KOPT-K1 (cell line): ENCODE measurements around the gene MSH3.

ENCODE experiments used
- H3K27ac ChIP-seq: fragments of 200-600 bp; sonication (generic); 2 replicates; pipeline ENCODE4 v1.5.1; 2016; ENCODE audit warnings: antibody characterized with exemption, mild to moderate bottlenecking, low read depth, low read length; ENCODE audit not compliant: poor library complexity, severe bottlenecking
- H3K36me3 ChIP-seq: fragments of 200-600 bp; sonication (generic); 2 replicates; pipeline ENCODE4 v1.5.1; 2017; ENCODE audit warnings: antibody characterized with exemption, mild to moderate bottlenecking, low read length, moderate library complexity; ENCODE audit not compliant: insufficient read depth
- H3K9me3 ChIP-seq: fragments of 200-600 bp; sonication (generic); 2 replicates; pipeline ENCODE4 v1.5.1; 2017; ENCODE audit warnings: antibody characterized with exemption, low read length, mild to moderate bottlenecking; ENCODE audit not compliant: insufficient read depth, poor library complexity, severe bottlenecking

The MSH3 gene

DNA sequence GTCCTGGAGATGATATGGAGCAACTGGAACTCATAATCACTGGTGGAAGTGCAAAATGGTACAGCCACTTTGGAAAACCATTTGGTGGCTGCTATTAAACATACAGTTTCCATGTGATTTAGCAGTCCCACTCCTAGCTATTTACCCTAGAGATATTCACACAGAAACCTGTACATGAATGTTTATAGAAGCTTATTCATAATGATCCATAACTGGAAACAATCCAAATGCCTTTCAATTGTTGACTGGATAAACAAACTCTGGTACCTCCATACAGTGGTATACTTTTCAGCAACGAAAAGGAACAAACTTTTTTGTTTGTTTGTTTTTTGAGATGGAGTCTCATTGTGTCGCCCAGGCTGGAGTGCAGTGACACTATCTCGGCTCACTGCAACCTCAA is 258.0 kb downstream of the MSH3 start:
- H3K27ac ChIP-seq, result no peak overlapping the region
- peaks cover 8% of the 10 kb centered on the region for H3K9me3 ChIP-seq
- H3K36me3 ChIP-seq, result no peaks in the 10 kb centered on the region

DNA sequence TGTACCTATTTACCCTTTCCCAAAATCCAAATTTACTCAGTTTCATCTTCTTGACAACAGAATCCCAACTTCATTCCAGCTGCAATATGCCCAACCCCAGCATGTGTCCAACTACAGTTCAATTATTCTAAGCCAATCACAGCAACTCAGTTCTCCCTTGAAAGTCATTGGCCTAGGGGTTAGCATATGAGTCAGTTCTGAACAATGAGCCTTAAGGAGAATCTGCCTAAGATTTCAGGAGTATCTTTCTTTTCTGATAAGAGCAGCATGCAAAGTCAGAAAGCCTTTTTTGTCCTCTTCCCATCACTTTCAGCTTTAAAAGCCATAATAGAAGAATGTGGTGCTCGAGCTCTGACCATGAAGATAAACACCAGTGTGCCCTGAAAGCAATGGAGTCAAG is 261.3 kb downstream of the MSH3 start:
- Histone ChIP-seq H3K27ac (no peak overlapping the region), H3K36me3 (no peaks in the 10 kb centered on the region), H3K9me3 (peaks cover 8% of the 10 kb centered on the region)

- Histone ChIP-seq H3K9me3 (peaks cover 8% of the 10 kb centered on the region), H3K36me3 (no peaks in the 10 kb centered on the region), H3K27ac (no peak overlapping the region)
Observed at GRCh38 chr5:80916676-80917075, 262.2 kb downstream of the MSH3 start.

DNA sequence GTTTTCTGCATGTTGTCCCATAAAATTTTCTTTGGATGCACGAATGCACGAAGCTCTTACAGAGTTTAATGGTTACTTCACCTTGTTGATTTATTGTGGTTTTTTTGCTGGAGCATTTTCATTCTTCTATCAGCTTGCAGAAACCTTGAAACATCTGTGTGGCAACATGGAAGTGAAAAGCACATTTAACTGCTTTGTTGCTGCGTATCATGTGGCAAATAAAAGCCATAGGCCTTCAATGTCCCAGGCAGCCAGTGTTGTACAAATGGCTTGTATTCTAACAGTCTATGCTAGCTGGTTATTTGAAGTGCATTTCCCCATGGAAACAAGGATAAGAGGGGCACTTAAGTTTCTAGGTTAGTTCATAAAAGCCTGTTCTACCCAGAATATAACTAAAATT is 263.2 kb downstream of the MSH3 start:
- Histone ChIP-seq H3K9me3 (peaks cover 3% of the 10 kb centered on the region), H3K27ac (no peak overlapping the region), H3K36me3 (no peaks in the 10 kb centered on the region)

DNA sequence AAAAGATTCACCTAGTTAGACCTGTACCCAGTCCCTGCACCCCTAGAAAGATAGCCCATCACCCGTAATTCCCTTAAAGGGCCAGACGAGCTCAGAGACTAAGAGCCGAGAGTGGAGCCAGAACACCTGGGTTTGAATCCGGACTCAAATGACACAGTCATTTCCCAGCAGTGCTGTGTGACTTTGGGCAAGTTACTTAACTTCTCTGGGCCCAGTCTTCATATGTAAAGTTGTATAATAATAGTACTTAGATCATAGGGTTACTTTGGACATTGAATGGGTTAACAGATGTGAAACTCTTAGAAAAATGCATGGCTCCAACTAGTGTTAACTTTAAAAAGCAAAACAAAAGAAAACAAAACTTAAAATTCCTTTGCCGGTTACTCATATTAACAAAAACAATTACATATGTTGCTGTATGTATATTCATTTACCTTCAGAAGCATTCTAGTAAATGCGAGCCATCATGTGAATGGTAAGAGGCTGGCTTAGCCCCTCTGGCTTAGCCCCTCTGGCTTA is 265.3 kb downstream of the MSH3 start:
- no peaks in the 10 kb centered on the region for H3K9me3 ChIP-seq
- H3K36me3 ChIP-seq, result no peaks in the 10 kb centered on the region
- no peak overlapping the region for H3K27ac ChIP-seq

DNA sequence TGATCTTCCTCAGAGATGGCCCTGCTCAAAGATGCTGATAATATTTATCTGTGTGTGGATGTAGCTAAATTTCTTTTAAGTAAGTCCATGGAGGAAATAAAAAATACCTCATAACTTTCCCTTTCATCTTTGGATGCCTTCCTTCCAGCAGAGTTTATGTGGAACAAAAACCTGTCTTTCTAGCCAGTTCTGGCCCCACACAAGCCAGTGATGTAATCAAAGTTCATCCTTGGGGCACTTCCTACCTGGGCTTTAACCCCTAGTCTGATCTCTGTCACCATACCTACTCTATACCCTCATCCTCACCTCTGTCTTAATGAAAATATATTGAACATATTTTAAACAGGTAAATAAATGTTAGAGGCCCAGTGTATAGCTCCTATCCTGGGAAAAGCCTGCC is 265.9 kb downstream of the MSH3 start:
- H3K27ac ChIP-seq, result no peak overlapping the region
- H3K9me3 ChIP-seq, result no peaks in the 10 kb centered on the region
- H3K36me3 ChIP-seq, result no peaks in the 10 kb centered on the region

- no peaks in the 10 kb centered on the region for H3K36me3 ChIP-seq
- H3K9me3 ChIP-seq, result no peaks in the 10 kb centered on the region
- H3K27ac ChIP-seq, result no peak overlapping the region
Observed at GRCh38 chr5:80921026-80921425, 266.6 kb downstream of the MSH3 start.

DNA sequence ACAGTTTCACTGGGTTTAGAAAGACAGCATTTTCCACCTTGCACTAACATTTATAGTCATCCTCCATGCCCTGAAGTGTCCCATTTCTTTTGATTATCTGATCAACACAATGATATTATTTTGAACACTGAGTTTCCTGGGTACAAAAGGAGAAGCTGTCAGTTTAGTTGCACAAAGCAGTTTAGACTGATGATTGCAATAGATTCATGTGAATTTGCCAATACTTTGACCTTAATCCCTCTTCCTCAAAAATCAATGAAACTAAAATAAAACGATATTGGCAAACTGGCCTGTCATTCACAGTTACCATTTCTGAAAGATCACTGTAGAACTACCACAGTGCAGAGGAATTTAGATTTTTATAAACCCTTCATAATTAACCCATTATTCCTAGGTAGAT is 271.5 kb downstream of the MSH3 start:
- Histone ChIP-seq H3K9me3 (no peaks in the 10 kb centered on the region), H3K27ac (no peak overlapping the region), H3K36me3 (no peaks in the 10 kb centered on the region)
